Measurements from ENCODE around the gene GDF10.

DNA sequence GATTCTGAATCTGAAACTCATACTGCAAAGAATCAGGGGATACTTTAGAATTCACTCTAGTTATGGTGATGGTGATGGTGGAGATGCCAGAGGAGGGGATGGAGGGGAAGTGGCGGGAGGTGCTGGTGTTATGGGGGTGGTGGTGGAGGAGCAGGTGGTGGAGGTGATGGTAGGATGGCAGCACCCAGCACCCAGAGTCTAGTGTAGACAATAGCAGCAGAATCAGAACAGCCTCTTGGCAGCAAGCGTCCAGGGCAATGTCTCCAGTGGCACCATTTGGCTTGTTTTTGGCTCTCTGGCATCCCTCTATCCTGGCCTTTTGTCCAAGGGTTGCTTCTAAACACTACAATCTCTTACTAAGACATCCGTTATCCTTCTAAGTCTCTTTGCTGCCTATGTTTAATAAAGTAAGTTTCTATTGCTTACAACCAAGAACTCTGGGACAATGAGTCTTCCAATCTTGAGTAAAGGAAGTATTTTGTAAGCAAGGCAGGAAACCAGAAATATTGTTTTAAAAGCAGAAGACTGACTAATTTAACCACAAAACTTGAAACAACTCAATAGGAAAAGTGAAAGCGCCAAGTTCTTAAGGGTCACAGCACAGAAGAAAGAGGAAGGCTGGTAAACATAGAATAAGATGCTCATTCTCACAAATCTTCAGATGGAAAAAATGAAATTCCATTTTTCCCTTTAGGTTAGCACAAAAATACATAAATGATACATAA, 42.4 kb upstream of the GDF10 start:
- TF ChIP-seq, protein P1, sequence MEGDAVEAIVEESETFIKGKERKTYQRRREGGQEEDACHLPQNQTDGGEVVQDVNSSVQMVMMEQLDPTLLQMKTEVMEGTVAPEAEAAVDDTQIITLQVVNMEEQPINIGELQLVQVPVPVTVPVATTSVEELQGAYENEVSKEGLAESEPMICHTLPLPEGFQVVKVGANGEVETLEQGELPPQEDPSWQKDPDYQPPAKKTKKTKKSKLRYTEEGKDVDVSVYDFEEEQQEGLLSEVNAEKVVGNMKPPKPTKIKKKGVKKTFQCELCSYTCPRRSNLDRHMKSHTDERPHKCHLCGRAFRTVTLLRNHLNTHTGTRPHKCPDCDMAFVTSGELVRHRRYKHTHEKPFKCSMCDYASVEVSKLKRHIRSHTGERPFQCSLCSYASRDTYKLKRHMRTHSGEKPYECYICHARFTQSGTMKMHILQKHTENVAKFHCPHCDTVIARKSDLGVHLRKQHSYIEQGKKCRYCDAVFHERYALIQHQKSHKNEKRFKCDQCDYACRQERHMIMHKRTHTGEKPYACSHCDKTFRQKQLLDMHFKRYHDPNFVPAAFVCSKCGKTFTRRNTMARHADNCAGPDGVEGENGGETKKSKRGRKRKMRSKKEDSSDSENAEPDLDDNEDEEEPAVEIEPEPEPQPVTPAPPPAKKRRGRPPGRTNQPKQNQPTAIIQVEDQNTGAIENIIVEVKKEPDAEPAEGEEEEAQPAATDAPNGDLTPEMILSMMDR (IDR thresholded peaks at IDR 0.05): no peak
- no peak for TF ChIP-seq POLR2A (IDR thresholded peaks at IDR 0.05)
